Vagina (tissue), 2 donors: ENCODE measurements around the gene HES7. TPM values are rescaled to one million over a fixed set of nuclear protein-coding genes. Genes with fewer than 3 reads are reported as not detected.

Experiments used
- DNase-seq, 2 donors: peaks; one replicate each; pipeline ENCODE4 v3.0.0-alpha.2; 2017; ENCODE audit errors: extremely low spot score in 2 of 2
- H3K27ac ChIP-seq: fragments of 200-600 bp; sonication (generic); one replicate; pipeline ENCODE4 v1.5.1; 2019
- H3K27me3 ChIP-seq: fragments of 200-600 bp; sonication (generic); one replicate; pipeline ENCODE4 v1.5.1; 2019
- H3K36me3 ChIP-seq, 2 donors: fragments of 200-600 bp; sonication (generic); one replicate each; pipeline ENCODE4 v1.5.1; 2017 to 2019
- H3K4me1 ChIP-seq: fragments of 200-600 bp; sonication (generic); one replicate; pipeline ENCODE4 v1.5.1; 2019
- H3K4me3 ChIP-seq, 2 donors: fragments of 200-600 bp; sonication (generic); 1 replicate in 1 of 2; 2 replicates in 1 of 2; pipeline ENCODE4 v1.5.1; 2016 to 2019
- H3K9me3 ChIP-seq: fragments of 200-600 bp; sonication (generic); one replicate; pipeline ENCODE4 v1.5.1; 2019
- POLR2A ChIP-seq, 2 donors: fragments of 450-650 bp; IDR thresholded peaks; one replicate each; pipeline ENCODE4 v1.6.1; 2017; ENCODE audit warnings: antibody characterized with exemption in 2 of 2, mild to moderate bottlenecking in 2 of 2, moderate library complexity in 2 of 2
- POLR2AphosphoS5 ChIP-seq, 2 donors: sonication (generic); formaldehyde crosslinking; IDR thresholded peaks; one replicate each; pipeline ENCODE4 v1.9.0; 2017; ENCODE audit warnings: antibody characterized with exemption in 2 of 2, mild to moderate bottlenecking in 2 of 2, low read depth in 1 of 2; ENCODE audit not compliant: insufficient read depth in 1 of 2
- intact Hi-C: fragments of 100-400 bp; cut with DNase I; formaldehyde crosslinking; loops from one replicate; pipeline ENCODE4 v1.15.1; 2023
- total RNA-seq: library from RNA; depleted of rRNA; stranded (reverse); fragments of >200 nt; gene quantifications from one replicate; pipeline ENCODE4 v1.2.3, GENCODE V29; 2016
- TF ChIP-seq, protein P1 (sequence below), 3 experiments: fragments of 450-650 bp in 2 of 3; fragments of 200-600 bp in 1 of 3; sonication (generic) in 1 of 3; IDR thresholded peaks; one replicate each; pipeline ENCODE4 v1.5.1; 2017 to 2019; ENCODE audit warnings: antibody characterized with exemption in 3 of 3, mild to moderate bottlenecking in 2 of 3, moderate library complexity in 2 of 3

Gene HES7
- total RNA-seq, 1 donor from 2014 or later = not detected

DNA sequence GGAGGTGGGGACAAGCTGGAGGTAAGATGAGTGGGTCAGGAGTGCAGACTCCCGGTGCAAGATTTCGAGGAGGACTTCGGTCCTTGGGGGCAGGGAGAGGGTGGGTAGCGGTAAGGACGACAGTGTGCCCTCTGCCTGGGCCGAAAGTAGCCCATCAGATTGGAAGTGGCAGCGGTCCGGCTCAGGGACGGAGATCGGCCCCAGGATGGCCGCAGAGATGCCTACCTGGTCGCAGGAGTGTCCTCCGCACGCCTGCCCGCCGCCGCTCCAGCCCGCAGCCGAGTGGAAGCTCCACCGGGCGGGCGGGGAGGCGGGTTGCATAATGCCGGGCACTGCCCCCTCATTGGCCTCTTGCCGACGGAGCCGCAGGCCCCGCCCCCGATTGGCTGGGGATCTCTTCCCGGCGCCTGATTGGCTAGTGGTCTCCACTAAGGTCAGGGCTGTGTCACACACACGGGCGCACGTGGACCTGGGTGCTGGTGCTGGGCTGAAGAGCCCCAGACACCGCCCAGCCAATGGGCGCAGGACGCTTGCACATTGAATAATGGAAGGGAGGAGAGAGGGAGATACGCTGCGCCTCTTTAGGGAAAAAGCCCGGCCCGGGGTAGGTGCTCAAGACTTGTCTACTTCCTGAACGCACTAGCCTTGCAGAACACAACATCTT, 28.3 kb upstream of the HES7 start, which contains the start of gene PER1:
Gene PER1, minus strand, starts transcription at position 293 of the 664 bp plus-strand sequence. CDS start 1,698 bp downstream, outside the sequence.
- DNase-seq = peak in 1 of 2 donors; percentile 99
- peak within 1 kb of the TSS; percentile 100 for H3K27ac ChIP-seq
- no peaks in the 10 kb centered on the region for H3K9me3 ChIP-seq
- peaks cover 47% of the 10 kb centered on the region for H3K4me1 ChIP-seq
- no peaks in the 10 kb centered on the region for H3K27me3 ChIP-seq
- H3K4me3 ChIP-seq = peak within 1 kb of the TSS; percentile 84 to 98
- H3K36me3 ChIP-seq = peaks cover 24 to 35% of the 10 kb centered on the region in 2 donors
- TF ChIP-seq POLR2A (IDR thresholded peaks at IDR 0.05) (peak; percentile 39 to 98), POLR2AphosphoS5 (IDR thresholded peaks at IDR 0.05; ENCODE audit: insufficient read depth in 1 of 2, low read depth in 1 of 2) (peak; percentile 95 to 100)
- TF ChIP-seq, protein P1, sequence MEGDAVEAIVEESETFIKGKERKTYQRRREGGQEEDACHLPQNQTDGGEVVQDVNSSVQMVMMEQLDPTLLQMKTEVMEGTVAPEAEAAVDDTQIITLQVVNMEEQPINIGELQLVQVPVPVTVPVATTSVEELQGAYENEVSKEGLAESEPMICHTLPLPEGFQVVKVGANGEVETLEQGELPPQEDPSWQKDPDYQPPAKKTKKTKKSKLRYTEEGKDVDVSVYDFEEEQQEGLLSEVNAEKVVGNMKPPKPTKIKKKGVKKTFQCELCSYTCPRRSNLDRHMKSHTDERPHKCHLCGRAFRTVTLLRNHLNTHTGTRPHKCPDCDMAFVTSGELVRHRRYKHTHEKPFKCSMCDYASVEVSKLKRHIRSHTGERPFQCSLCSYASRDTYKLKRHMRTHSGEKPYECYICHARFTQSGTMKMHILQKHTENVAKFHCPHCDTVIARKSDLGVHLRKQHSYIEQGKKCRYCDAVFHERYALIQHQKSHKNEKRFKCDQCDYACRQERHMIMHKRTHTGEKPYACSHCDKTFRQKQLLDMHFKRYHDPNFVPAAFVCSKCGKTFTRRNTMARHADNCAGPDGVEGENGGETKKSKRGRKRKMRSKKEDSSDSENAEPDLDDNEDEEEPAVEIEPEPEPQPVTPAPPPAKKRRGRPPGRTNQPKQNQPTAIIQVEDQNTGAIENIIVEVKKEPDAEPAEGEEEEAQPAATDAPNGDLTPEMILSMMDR (IDR thresholded peaks at IDR 0.05) = no peak
- intact Hi-C loops = no loop called here

DNA sequence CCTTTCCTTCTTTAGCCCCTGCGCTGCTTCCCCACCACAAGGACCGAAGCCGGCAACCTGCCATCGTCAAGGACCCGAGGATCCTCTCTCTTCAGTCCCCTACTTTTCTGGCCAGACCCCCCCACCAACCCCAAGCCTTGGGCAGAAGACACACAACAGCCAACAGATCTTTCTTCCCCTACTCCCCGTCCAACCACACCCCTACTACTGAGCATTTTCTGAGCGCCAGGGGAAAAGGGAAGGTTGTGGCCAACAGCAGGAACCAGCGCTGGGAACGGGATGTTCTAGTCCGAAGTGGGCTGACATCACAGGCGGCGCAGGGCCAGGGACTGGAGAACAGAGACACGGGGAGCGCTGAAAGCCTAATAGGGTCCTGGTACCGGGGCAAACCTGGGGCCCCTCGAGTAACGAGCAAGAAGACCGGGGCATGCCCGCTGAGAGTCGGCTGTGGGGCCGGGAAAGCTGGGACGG, 27.8 kb upstream of the HES7 start:
- DNase-seq = peak in 1 of 2 donors; percentile 96
- TF ChIP-seq POLR2A (IDR thresholded peaks at IDR 0.05) (peak in 1 of 2 donors; percentile 4), POLR2AphosphoS5 (IDR thresholded peaks at IDR 0.05; ENCODE audit: insufficient read depth in 1 of 2, low read depth in 1 of 2) (no peak)
- TF ChIP-seq, protein P1 (IDR thresholded peaks at IDR 0.05) = no peak
- Histone ChIP-seq H3K9me3 (no peaks in the 10 kb centered on the region), H3K4me1 (peaks cover 43% of the 10 kb centered on the region), H3K36me3 (peaks cover 26 to 41% of the 10 kb centered on the region in 2 donors), H3K27me3 (no peaks in the 10 kb centered on the region), H3K27ac (peak overlapping the region; percentile 100), H3K4me3 (peak overlapping the region; percentile 84 to 98)
- intact Hi-C loops = no loop called here

DNA sequence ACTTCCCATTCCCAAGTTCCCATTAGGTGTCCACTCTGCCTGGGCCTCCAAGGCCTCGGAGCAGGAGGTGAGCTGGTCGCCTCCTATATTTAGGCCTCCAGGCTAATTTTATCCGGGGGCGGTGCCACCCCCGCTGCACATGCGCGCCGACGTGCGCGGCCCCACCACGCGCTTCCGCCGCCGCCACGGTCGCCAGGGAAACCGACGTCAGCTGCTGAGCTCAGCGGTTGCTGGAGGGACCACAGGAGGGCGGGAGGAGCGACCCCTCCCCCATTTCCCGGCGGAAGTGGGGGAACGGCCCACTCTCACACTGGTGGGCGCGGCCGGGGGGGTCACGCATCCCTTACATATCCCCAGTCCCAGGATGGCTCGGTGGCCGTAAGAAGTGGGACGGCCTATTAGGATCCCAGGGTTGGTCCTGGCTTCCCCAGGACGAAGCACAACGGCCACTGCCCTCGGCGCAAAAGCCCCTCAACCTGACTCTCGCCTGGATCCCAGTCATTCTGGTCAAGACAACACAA, 27.3 kb upstream of the HES7 start:
- DNase-seq = peak in 1 of 2 donors; percentile 96
- Histone ChIP-seq H3K4me3 (peak overlapping the region; percentile 84 to 98), H3K9me3 (no peaks in the 10 kb centered on the region), H3K4me1 (peaks cover 43% of the 10 kb centered on the region), H3K36me3 (peaks cover 30 to 46% of the 10 kb centered on the region in 2 donors), H3K27me3 (no peaks in the 10 kb centered on the region), H3K27ac (peak overlapping the region; percentile 100)
- TF ChIP-seq, protein P1 (IDR thresholded peaks at IDR 0.05) = no peak
- peak in 1 of 2 donors; percentile 59 for TF ChIP-seq POLR2A (IDR thresholded peaks at IDR 0.05)
- peak; percentile 89 for TF ChIP-seq POLR2AphosphoS5 (IDR thresholded peaks at IDR 0.05; ENCODE audit: insufficient read depth in 1 of 2, low read depth in 1 of 2)
- intact Hi-C loops = no loop called here

DNA sequence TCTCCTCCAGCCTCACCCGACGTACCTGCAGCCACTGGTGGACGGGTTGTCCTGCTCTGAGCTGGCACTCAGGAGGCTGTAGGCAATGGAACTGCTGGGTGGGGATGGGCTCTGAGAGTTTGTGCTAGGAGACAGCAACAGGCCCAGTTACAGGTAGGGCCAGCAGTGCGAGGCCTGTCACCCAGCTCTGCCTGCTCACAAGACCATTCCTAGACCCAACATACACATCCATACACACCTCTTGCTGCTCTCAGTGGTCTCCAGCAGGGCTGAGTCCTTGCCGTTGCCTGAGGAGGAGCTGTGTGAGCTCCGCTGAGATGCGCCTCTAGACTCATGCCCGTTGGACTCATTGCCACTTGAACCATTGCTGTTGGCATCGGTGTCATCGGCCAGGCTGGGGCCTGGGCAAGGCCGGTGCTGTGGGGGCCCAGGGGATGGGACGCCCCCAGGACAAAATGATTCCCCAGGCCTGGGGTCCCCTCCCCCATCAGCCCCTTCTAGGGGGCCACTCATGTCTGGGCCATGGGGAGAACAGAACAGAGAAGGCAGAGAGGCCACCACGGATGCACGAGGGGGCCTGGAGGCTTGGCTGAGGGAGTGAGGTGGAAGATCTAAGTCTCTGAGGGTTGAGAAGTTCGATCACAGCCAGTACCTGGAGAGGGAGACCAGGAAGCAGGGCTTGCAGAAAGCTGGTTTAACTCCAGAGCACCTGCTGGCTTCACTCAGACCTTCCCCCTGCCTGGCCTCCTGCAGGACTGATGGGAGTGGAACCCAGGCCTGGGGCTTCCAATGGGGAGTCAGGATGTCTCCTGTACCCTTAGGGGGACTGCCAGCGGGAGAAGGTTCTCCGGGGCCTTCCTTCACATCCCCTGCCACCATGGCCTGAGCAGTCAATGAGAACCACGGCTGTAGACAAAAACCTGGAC, 26.6 kb upstream of the HES7 start:
- TF ChIP-seq, protein P1 (IDR thresholded peaks at IDR 0.05) = no peak
- TF ChIP-seq POLR2AphosphoS5 (IDR thresholded peaks at IDR 0.05; ENCODE audit: insufficient read depth in 1 of 2, low read depth in 1 of 2) (no peak), POLR2A (IDR thresholded peaks at IDR 0.05) (no peak)
- intact Hi-C loops = no loop called here
- H3K36me3 ChIP-seq = peaks cover 33 to 53% of the 10 kb centered on the region in 2 donors
- peak in 1 of 2 donors; percentile 91 for DNase-seq
- peaks cover 43% of the 10 kb centered on the region for H3K4me1 ChIP-seq
- no peaks in the 10 kb centered on the region for H3K9me3 ChIP-seq
- H3K27me3 ChIP-seq = no peaks in the 10 kb centered on the region
- H3K4me3 ChIP-seq = peak overlapping the region; percentile 84 to 98
- H3K27ac ChIP-seq = peak overlapping the region; percentile 100
